Measurements from ENCODE around the gene SMAD1.

- TF ChIP-seq CTCF (IDR thresholded peaks at IDR 0.05; ENCODE audit: low read depth, low read length) (no peak), EZH2phosphoT487 (IDR thresholded peaks at IDR 0.05; ENCODE audit: low read depth) (no peak)
Observed at GRCh38 chr4:145602129-145602760, 120.6 kb downstream of the SMAD1 start.
